ENCODE data around the gene MAP3K5. TPM values are rescaled to one million over a fixed set of nuclear protein-coding genes. Genes with fewer than 3 reads are reported as not detected.

MAP3K5 gene
- total and polyA plus RNA-seq, 7 donors: 7.4 to 17.8 (median 9.4) TPM

DNA sequence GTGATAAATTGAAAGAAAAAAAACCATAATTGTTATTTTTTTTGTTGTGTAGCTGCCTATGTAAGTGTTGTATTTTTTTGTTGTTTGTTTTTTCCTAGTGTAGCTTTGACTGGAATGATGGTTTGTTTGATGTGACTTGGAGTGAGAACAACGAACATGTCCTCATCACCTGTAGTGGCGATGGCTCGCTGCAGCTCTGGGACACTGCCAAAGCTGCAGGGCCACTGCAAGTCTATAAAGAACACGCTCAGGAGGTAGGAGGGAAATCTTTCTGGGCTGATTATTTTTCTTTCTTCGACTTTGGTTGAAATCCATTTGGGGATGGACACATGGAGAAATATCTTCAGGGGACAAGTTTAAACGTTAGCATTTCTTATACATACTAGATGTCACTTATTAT, 33.9 kb upstream of the MAP3K5 start:
- H3K27me3 ChIP-seq: no peaks in the 10 kb centered on the region
- no peak overlapping the region for H3K4me3 ChIP-seq
- peaks cover 0 to 28% (median 4%) of the 10 kb centered on the region in 4 donors for H3K36me3 ChIP-seq
- no peak for TF ChIP-seq POLR2A (IDR thresholded peaks at IDR 0.05)
- TF ChIP-seq EP300 (IDR thresholded peaks at IDR 0.05): no peak
- TF ChIP-seq, protein P1, sequence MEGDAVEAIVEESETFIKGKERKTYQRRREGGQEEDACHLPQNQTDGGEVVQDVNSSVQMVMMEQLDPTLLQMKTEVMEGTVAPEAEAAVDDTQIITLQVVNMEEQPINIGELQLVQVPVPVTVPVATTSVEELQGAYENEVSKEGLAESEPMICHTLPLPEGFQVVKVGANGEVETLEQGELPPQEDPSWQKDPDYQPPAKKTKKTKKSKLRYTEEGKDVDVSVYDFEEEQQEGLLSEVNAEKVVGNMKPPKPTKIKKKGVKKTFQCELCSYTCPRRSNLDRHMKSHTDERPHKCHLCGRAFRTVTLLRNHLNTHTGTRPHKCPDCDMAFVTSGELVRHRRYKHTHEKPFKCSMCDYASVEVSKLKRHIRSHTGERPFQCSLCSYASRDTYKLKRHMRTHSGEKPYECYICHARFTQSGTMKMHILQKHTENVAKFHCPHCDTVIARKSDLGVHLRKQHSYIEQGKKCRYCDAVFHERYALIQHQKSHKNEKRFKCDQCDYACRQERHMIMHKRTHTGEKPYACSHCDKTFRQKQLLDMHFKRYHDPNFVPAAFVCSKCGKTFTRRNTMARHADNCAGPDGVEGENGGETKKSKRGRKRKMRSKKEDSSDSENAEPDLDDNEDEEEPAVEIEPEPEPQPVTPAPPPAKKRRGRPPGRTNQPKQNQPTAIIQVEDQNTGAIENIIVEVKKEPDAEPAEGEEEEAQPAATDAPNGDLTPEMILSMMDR (IDR thresholded peaks at IDR 0.05): no peak
- no peak for TF ChIP-seq POLR2AphosphoS5 (IDR thresholded peaks at IDR 0.05)
- WGBS, 2 donors: 94% methylated on average over 6 of the region's 6 CpGs
- no peaks in the 10 kb centered on the region for H3K9me3 ChIP-seq
- peaks cover 0 to 13% (median 6%) of the 10 kb centered on the region in 4 donors for H3K4me1 ChIP-seq
- H3K27ac ChIP-seq: no peak overlapping the region
- DNase-seq: no peak
- intact Hi-C loops (cut with DNase I): loop anchor here (10.0 kb wide), 1 partner anchor 489 kb away; no protein-coding TSS in a partner anchor

DNA sequence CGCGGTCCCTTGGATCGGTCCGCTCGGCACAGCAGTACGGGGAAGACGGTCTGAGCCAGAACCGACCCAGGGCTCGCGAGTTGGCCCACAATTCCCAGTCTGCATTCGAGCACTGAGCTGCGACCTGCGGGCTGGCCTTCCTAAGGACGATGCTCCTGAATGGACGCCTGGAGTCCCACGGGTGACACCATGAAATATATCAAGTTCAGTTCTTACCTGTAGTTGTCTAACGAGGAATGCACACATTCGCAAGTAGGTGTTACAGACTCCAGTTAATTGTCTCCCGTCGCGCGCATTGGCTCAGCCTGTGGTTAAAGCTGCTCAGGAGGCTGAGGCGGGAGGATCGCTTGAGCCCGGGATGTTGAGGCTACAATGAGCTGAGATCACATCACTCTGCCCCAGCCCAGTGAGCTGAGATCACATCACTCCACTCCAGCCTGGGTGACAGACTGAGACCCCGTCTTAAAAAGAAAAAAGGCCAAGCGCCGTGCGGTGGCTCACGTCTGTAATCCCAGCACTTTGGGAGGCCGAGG, 30.9 kb upstream of the MAP3K5 start:
- H3K36me3 ChIP-seq: peaks cover 0 to 22% (median 4%) of the 10 kb centered on the region in 4 donors
- DNase-seq: no peak
- H3K27me3 ChIP-seq: no peaks in the 10 kb centered on the region
- peaks cover 0 to 13% (median 6%) of the 10 kb centered on the region in 4 donors for H3K4me1 ChIP-seq
- intact Hi-C loops (cut with DNase I): loop anchor here (10.0 kb wide), 1 partner anchor 492 kb away; no protein-coding TSS in a partner anchor
- H3K4me3 ChIP-seq: peak overlapping the region; percentile 49 to 82 (median 74)
- no peaks in the 10 kb centered on the region for H3K9me3 ChIP-seq
- WGBS, 2 donors: 48 to 62% methylated on average over 31 of the region's 31 CpGs
- peak overlapping the region; percentile 91 to 95 (median 93) for H3K27ac ChIP-seq
- TF ChIP-seq EP300 (IDR thresholded peaks at IDR 0.05) (no peak), POLR2A (IDR thresholded peaks at IDR 0.05) (no peak)

DNA sequence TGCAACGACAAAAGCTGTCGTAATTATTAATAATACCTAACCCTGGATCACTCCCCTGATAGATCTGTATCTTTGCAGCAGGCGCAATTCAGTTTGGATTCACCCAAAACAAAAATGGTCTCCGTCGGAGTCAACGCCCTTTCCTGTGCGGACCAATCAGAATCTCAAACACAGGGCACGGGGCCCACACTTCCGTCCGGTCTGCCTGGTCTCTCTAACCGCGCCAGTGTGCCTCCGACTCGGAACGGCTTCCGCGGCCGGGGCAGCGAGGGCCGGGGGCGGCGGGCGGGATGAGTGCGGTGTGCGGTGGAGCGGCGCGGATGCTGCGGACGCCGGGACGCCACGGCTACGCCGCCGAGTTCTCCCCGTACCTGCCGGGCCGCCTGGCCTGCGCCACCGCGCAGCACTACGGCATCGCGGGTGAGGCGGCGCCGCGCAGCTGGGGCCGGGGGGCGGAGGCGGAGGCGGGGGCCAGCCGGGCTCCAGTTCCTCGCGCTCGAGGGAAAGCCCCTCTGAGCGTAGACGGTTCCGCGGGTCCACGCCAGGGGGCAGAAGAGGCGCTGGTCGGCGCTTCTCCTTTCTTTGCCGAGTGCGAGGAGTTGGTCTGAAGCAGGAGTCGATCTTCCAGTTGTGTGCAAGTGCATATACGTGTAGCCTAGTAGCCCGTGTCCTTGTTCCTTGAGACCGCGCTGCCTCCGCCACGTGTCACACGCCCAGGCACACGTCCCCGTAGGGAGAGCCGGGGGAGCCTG, 30.3 kb upstream of the MAP3K5 start, which contains the start of gene PEX7:
Gene PEX7 (plus strand): TSS at position 217 of the 752 bp plus-strand sequence. CDS start 74 bp downstream, at position 291.
- H3K4me3 ChIP-seq: peak within 1 kb of the TSS; percentile 49 to 82 (median 74)
- peak; percentile 96 for DNase-seq
- TF ChIP-seq POLR2A (IDR thresholded peaks at IDR 0.05) (no peak), EP300 (IDR thresholded peaks at IDR 0.05) (no peak), POLR2AphosphoS5 (IDR thresholded peaks at IDR 0.05) (peak; percentile 9 to 69 (median 44))
- TF ChIP-seq, protein P1 (IDR thresholded peaks at IDR 0.05): peak; percentile 37 to 62 (median 42)
- H3K27ac ChIP-seq: peak within 1 kb of the TSS; percentile 91 to 95 (median 93)
- intact Hi-C loops (cut with DNase I): loop anchor here (10.0 kb wide), 1 partner anchor 492 kb away; no protein-coding TSS in a partner anchor
- H3K36me3 ChIP-seq: peaks cover 0 to 17% (median 4%) of the 10 kb centered on the region in 4 donors
- no peaks in the 10 kb centered on the region for H3K27me3 ChIP-seq
- peaks cover 0 to 13% (median 6%) of the 10 kb centered on the region in 4 donors for H3K4me1 ChIP-seq
- WGBS, 2 donors: 0 to 1% methylated on average over 78 of the region's 78 CpGs
- H3K9me3 ChIP-seq: no peaks in the 10 kb centered on the region

DNA sequence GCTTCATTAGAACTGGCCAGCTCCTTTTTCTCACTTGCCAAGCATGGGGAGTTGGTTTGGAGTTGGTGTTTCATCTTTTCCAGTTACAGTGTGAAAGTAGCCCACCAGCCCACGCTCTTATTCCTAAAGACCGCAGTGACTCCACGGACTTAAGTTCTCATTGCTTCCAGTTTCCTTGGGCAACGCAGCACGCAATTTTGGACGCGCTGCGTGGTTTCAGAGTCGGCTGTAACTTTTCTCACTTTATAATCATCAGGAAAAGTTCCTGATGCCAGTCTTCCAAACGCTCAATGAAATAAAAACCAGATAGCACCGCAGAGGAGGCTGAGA, 29.7 kb upstream of the MAP3K5 start:
- no peak for DNase-seq
- 0 to 1% methylated on average over 11 of the region's 11 CpGs for whole genome bisulfite sequencing, 2 donors

More for the DNA sequence above, 29.7 kb upstream of the MAP3K5 start:
- peak overlapping the region; percentile 91 to 95 (median 93) for H3K27ac ChIP-seq
- peaks cover 0 to 12% (median 4%) of the 10 kb centered on the region in 4 donors for H3K36me3 ChIP-seq
- no peaks in the 10 kb centered on the region for H3K27me3 ChIP-seq
- H3K9me3 ChIP-seq: no peaks in the 10 kb centered on the region
- intact Hi-C loops (cut with DNase I): loop anchor here (10.0 kb wide), 1 partner anchor 493 kb away; no protein-coding TSS in a partner anchor
- H3K4me1 ChIP-seq: peaks cover 0 to 13% (median 6%) of the 10 kb centered on the region in 4 donors
- peak overlapping the region; percentile 49 to 82 (median 74) for H3K4me3 ChIP-seq
- TF ChIP-seq EP300 (IDR thresholded peaks at IDR 0.05): no peak
- TF ChIP-seq POLR2A (IDR thresholded peaks at IDR 0.05): no peak
- TF ChIP-seq, protein P1 (IDR thresholded peaks at IDR 0.05): no peak
- no peak for TF ChIP-seq POLR2AphosphoS5 (IDR thresholded peaks at IDR 0.05)

Measured in sigmoid colon (tissue), 7 donors.